ENCODE data around the gene UNC13A. TPM values are rescaled to one million over a fixed set of nuclear protein-coding genes. Genes with fewer than 3 reads are reported as not detected.

The UNC13A gene
- total RNA-seq, 2 donors from 2014 or later = 0.14 to 2.4 TPM

GRCh38 chr19:17627161-17627560, 61.0 kb downstream of the UNC13A start:
- 77% methylated on average over 3 of the region's 3 CpGs for WGBS
- intact Hi-C loops (cut with DNase I) = no loop called here
- DNase-seq (ENCODE audit: low spot score) = no peak

DNA sequence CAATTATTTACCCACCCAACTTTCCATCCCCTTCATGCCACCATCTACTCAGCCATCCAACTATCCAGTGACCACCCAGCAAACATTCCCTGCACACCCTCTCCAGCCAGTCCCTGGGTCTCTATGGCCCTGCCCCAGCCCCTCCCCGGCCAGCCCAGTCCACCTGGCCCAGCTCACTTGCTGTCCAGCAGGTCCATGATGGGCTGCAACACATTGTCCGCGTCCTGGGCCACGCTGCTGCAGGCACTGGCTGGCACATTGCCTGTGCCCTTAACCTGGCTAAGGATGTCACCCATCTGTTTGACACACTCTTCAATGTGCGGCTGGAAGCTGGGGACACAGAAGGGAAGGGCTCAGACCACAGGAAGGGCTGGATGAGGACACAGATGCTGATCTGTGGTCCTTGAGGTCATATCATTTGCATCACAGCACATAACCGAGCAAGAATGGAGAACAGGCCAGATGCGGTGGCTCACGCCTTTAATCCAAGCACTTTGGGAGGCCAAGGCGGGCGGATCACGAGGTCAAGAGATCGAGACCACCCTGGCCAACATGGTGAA, 61.6 kb downstream of the UNC13A start:
- H3K4me3 ChIP-seq = no peak overlapping the region
- no peaks in the 10 kb centered on the region for H3K27me3 ChIP-seq (replicated peaks; ENCODE audit: insufficient read depth)
- TF ChIP-seq POLR2A (IDR thresholded peaks at IDR 0.05) (no peak), POLR2AphosphoS5 (IDR thresholded peaks at IDR 0.05) (no peak)
- TF ChIP-seq, protein P1, sequence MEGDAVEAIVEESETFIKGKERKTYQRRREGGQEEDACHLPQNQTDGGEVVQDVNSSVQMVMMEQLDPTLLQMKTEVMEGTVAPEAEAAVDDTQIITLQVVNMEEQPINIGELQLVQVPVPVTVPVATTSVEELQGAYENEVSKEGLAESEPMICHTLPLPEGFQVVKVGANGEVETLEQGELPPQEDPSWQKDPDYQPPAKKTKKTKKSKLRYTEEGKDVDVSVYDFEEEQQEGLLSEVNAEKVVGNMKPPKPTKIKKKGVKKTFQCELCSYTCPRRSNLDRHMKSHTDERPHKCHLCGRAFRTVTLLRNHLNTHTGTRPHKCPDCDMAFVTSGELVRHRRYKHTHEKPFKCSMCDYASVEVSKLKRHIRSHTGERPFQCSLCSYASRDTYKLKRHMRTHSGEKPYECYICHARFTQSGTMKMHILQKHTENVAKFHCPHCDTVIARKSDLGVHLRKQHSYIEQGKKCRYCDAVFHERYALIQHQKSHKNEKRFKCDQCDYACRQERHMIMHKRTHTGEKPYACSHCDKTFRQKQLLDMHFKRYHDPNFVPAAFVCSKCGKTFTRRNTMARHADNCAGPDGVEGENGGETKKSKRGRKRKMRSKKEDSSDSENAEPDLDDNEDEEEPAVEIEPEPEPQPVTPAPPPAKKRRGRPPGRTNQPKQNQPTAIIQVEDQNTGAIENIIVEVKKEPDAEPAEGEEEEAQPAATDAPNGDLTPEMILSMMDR (IDR thresholded peaks at IDR 0.05) = no peak
- no peaks in the 10 kb centered on the region for H3K4me1 ChIP-seq (replicated peaks)
- 82% methylated on average over 12 of the region's 12 CpGs for WGBS
- intact Hi-C loops (cut with DNase I) = no loop called here
- H3K9me3 ChIP-seq = no peaks in the 10 kb centered on the region
- H3K27ac ChIP-seq = no peak overlapping the region
- H3K36me3 ChIP-seq = no peaks in the 10 kb centered on the region
- no peak for DNase-seq (ENCODE audit: low spot score)

More at GRCh38 chr19:17627161-17627560, 61.0 kb downstream of the UNC13A start:
- Histone ChIP-seq H3K4me3 (no peak overlapping the region), H3K9me3 (no peaks in the 10 kb centered on the region), H3K27me3 (replicated peaks; ENCODE audit: insufficient read depth) (no peaks in the 10 kb centered on the region), H3K27ac (no peak overlapping the region), H3K36me3 (no peaks in the 10 kb centered on the region), H3K4me1 (replicated peaks) (no peaks in the 10 kb centered on the region)
- TF ChIP-seq POLR2AphosphoS5 (IDR thresholded peaks at IDR 0.05) (no peak), POLR2A (IDR thresholded peaks at IDR 0.05) (no peak)
- TF ChIP-seq, protein P1 (IDR thresholded peaks at IDR 0.05) = no peak

- Histone ChIP-seq H3K27ac (no peak overlapping the region), H3K4me3 (no peak overlapping the region), H3K9me3 (no peaks in the 10 kb centered on the region), H3K27me3 (replicated peaks; ENCODE audit: insufficient read depth) (no peaks in the 10 kb centered on the region), H3K36me3 (no peaks in the 10 kb centered on the region), H3K4me1 (replicated peaks) (no peaks in the 10 kb centered on the region)
- DNase-seq (ENCODE audit: low spot score) = no peak
- intact Hi-C loops (cut with DNase I) = no loop called here
- no peak for TF ChIP-seq POLR2AphosphoS5 (IDR thresholded peaks at IDR 0.05)
- TF ChIP-seq, protein P1 (IDR thresholded peaks at IDR 0.05) = no peak
- no peak for TF ChIP-seq POLR2A (IDR thresholded peaks at IDR 0.05)
- 76% methylated on average over 2 of the region's 2 CpGs for WGBS
Measured at GRCh38 chr19:17625980-17626379, 62.2 kb downstream of the UNC13A start.

- 100% methylated on average over 1 of the region's 1 CpG for WGBS
- no peak overlapping the region for H3K4me3 ChIP-seq
- no peaks in the 10 kb centered on the region for H3K36me3 ChIP-seq
- no peaks in the 10 kb centered on the region for H3K27me3 ChIP-seq (replicated peaks; ENCODE audit: insufficient read depth)
- no peaks in the 10 kb centered on the region for H3K9me3 ChIP-seq
- no peak for DNase-seq (ENCODE audit: low spot score)
- H3K4me1 ChIP-seq (replicated peaks) = no peaks in the 10 kb centered on the region
- H3K27ac ChIP-seq = no peak overlapping the region
- TF ChIP-seq POLR2AphosphoS5 (IDR thresholded peaks at IDR 0.05) = no peak
- TF ChIP-seq, protein P1 (IDR thresholded peaks at IDR 0.05) = no peak
- no peak for TF ChIP-seq POLR2A (IDR thresholded peaks at IDR 0.05)
- intact Hi-C loops (cut with DNase I) = no loop called here
Measured at GRCh38 chr19:17625043-17625442, 63.1 kb downstream of the UNC13A start.

DNA sequence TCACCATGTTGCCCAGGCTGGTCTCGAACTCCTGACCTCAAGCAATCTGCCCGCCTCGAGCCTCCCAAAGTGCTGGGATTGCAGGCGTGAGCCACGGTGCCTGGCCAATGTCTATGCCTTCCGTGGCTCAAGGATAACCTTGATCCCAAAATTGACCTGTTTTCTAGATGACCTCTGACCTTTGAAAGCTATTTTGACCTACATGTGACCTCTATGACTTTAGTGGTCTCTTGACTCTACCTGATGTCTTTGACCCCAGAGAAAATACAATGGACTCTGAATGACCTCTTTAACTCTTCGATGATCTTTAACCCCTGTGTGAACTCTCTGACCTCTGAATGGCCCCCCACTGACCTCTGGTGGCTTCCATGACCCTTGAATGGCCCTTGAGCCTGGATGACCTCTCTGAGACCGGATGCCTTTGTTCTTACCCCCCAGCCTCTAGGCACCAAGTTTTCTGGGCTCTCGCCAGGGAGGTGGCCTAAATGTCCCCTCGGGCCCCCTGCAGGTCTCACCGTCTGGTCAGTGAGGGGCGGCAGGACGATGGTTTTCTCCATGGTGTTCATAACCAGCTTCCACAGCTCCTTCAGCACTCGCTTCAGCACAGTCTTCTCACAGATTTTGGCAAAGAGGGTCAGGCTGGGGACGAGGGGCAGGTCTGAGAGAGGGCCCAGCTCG, 63.7 kb downstream of the UNC13A start:
- no peaks in the 10 kb centered on the region for H3K36me3 ChIP-seq
- TF ChIP-seq POLR2AphosphoS5 (IDR thresholded peaks at IDR 0.05) = no peak
- TF ChIP-seq, protein P1 (IDR thresholded peaks at IDR 0.05) = no peak
- TF ChIP-seq POLR2A (IDR thresholded peaks at IDR 0.05) = no peak
- H3K4me3 ChIP-seq = no peak overlapping the region
- no peak for DNase-seq (ENCODE audit: low spot score)
- H3K4me1 ChIP-seq (replicated peaks) = no peaks in the 10 kb centered on the region
- H3K9me3 ChIP-seq = no peaks in the 10 kb centered on the region
- intact Hi-C loops (cut with DNase I) = no loop called here
- 82% methylated on average over 16 of the region's 16 CpGs for WGBS
- H3K27me3 ChIP-seq (replicated peaks; ENCODE audit: insufficient read depth) = no peaks in the 10 kb centered on the region
- H3K27ac ChIP-seq = no peak overlapping the region

All from prostate gland (tissue), 2 donors.